ENCODE measurements around the gene CNTN2. TPM values are rescaled to one million over a fixed set of nuclear protein-coding genes. Genes with fewer than 3 reads are reported as not detected.

The CNTN2 gene, protein sequence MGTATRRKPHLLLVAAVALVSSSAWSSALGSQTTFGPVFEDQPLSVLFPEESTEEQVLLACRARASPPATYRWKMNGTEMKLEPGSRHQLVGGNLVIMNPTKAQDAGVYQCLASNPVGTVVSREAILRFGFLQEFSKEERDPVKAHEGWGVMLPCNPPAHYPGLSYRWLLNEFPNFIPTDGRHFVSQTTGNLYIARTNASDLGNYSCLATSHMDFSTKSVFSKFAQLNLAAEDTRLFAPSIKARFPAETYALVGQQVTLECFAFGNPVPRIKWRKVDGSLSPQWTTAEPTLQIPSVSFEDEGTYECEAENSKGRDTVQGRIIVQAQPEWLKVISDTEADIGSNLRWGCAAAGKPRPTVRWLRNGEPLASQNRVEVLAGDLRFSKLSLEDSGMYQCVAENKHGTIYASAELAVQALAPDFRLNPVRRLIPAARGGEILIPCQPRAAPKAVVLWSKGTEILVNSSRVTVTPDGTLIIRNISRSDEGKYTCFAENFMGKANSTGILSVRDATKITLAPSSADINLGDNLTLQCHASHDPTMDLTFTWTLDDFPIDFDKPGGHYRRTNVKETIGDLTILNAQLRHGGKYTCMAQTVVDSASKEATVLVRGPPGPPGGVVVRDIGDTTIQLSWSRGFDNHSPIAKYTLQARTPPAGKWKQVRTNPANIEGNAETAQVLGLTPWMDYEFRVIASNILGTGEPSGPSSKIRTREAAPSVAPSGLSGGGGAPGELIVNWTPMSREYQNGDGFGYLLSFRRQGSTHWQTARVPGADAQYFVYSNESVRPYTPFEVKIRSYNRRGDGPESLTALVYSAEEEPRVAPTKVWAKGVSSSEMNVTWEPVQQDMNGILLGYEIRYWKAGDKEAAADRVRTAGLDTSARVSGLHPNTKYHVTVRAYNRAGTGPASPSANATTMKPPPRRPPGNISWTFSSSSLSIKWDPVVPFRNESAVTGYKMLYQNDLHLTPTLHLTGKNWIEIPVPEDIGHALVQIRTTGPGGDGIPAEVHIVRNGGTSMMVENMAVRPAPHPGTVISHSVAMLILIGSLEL
- total RNA-seq (2012; rRNA removed) (0.28 TPM in 1 of 2 replicates, not detected in the other), polyA plus RNA-seq (2012; rRNA removed) (not detected in 2 replicates), Bru-seq, nascent RNA (not detected), BruChase-seq, experiment 1, labeled RNA remaining after a 6-hour chase (not detected), BruChase-seq, experiment 2, labeled RNA remaining after a 2-hour chase (not detected)
- not detected in 2 replicates for polyA plus RNA-seq (2012; cell fraction: cytosol; rRNA removed)
- 0.03 and 0.18 TPM in 2 replicates for polyA plus RNA-seq (2012; cell fraction: nucleus; rRNA removed; ENCODE audit: low replicate concordance)
- long read RNA-seq: 0 reads

DNA sequence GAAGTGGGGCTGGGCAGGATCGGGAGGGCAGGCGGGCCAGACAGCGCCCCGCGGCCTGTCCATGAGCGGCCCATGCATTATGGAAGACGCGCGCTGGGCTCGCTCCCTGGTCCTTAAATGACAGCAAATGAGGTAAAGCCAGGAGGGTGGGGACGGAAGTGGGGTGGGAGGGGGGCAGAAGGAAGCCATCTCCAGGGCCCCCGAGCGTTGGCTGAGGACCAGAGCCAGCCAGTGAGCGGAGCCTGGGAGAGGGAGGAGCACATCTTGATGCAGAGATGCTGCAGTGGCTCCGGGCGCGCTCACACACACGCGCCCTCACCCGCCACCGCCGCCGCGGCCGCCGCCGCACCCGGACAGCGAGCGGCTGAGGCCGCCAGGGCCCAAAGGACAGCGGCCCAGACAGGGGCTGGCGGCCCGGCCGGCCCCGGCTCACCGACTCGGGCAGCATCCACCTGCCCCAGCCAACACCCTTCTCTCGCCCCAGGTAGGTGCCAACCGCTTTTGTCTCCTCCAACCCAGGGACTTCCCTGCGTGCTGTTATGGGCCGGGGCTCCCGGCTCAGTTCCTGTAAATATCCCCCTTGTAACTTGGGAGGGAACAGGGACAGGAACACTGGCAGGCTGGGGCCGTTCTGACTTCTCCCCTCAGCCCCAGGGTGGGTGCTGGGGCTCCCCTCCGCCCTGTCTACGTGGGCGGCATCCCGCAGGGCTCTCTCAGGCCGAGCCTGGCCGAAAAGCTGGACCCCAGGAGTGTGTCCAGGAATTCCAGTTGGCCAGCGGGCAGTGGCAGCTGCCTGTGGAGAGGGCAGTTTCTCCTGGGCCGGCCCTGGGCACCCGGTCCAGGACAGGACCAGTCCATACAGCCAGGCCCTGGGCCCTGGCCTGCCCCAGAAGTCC is at the start of gene CNTN2:
Gene CNTN2 (plus strand): TSS at position 302 of the 896 bp plus-strand sequence. CDS start 9,974 bp downstream, outside the sequence.
- intact Hi-C loops (cut with micrococcal nuclease): no loop called here
- no peak within 1 kb of the TSS for H2BK5ac ChIP-seq (ENCODE audit: low read depth, low read length, poor library complexity, severe bottlenecking)
- no peak within 1 kb of the TSS for H3K56ac ChIP-seq (ENCODE audit: extremely low read depth, insufficient read depth, low read length)
- no peaks in the 10 kb centered on the region for H3K9me3 ChIP-seq (ENCODE audit: control insufficient read depth, insufficient read depth, low read length)
- no peak within 1 kb of the TSS for H3K14ac ChIP-seq (replicated peaks; ENCODE audit: low read depth, low read length)
- H3K4ac ChIP-seq (ENCODE audit: low read depth, low read length): no peak within 1 kb of the TSS
- H3K9me1 ChIP-seq (ENCODE audit: insufficient read depth, low read length): no peaks in the 10 kb centered on the region
- H2AK5ac ChIP-seq (ENCODE audit: low read depth, low read length): no peak within 1 kb of the TSS
- H3K4me1 ChIP-seq (ENCODE audit: control insufficient read depth, insufficient read depth, low read length): no peaks in the 10 kb centered on the region
- no peak within 1 kb of the TSS for H4K5ac ChIP-seq (ENCODE audit: low read depth, low read length)
- H4K20me1 ChIP-seq (ENCODE audit: insufficient read depth, low read length): no peaks in the 10 kb centered on the region
- peaks cover 67% of the 10 kb centered on the region for H3K27me3 ChIP-seq (ENCODE audit: control insufficient read depth, insufficient read depth, low read length)
- no peaks in the 10 kb centered on the region for H3K79me1 ChIP-seq (ENCODE audit: low read depth in 1 of 2, low read length in 2 of 2)
- H2AK9ac ChIP-seq (replicated peaks; ENCODE audit: low read depth, low read length, poor library complexity): no peak within 1 kb of the TSS
- DNase-seq (no peak), ATAC-seq (ENCODE audit: low read depth) (0 out of 2 replicates have a peak, but pooled peaks have one; percentile 35)
- no peak within 1 kb of the TSS for H3K18ac ChIP-seq (ENCODE audit: low read depth, low read length)
- dilution Hi-C loops (cut with HindIII; ENCODE audit: low sequenced_read_pairs, unreplicated experiment): no loop called here
- H3K36me3 ChIP-seq (ENCODE audit: control insufficient read depth, insufficient read depth, low read length): no peaks in the 10 kb centered on the region
- no TSS peak for BruUV-seq (replicated peaks)
- ChIA-PET POLR2A (ENCODE audit: unreplicated experiment) (no interaction called here), CTCF (interaction anchor here (0.8 kb wide), 1 partner anchor 19 kb away, joined by 4 read pairs; no protein-coding TSS in a partner anchor)
- H3K27ac ChIP-seq (ENCODE audit: insufficient read depth, low read length): no peak within 1 kb of the TSS
- no peak within 1 kb of the TSS for H2BK120ac ChIP-seq (ENCODE audit: low read depth, low read length)
- H3K9ac ChIP-seq (ENCODE audit: low read depth, low read length): no peak within 1 kb of the TSS
- H2AFZ ChIP-seq (replicated peaks; ENCODE audit: low read length, poor library complexity): no peak within 1 kb of the TSS
- no peak within 1 kb of the TSS for H4K91ac ChIP-seq (ENCODE audit: insufficient read depth, low read depth, low read length)
- in situ Hi-C loops (cut with MboI; ENCODE audit: low sequenced_read_pairs): no loop called here
- no peak within 1 kb of the TSS for H4K8ac ChIP-seq (ENCODE audit: low read depth in 2 of 2, low read length in 2 of 2)
- no peak for TF ChIP-seq BHLHE40 (IDR thresholded peaks at IDR 0.05; ENCODE audit: low read depth, low read length)
- TF ChIP-seq, protein P1, sequence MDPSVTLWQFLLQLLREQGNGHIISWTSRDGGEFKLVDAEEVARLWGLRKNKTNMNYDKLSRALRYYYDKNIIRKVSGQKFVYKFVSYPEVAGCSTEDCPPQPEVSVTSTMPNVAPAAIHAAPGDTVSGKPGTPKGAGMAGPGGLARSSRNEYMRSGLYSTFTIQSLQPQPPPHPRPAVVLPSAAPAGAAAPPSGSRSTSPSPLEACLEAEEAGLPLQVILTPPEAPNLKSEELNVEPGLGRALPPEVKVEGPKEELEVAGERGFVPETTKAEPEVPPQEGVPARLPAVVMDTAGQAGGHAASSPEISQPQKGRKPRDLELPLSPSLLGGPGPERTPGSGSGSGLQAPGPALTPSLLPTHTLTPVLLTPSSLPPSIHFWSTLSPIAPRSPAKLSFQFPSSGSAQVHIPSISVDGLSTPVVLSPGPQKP (IDR thresholded peaks at IDR 0.05; ENCODE audit: borderline replicate concordance, low read depth, low read length): no peak
- H2BK15ac ChIP-seq (ENCODE audit: low read depth, low read length): no peak within 1 kb of the TSS
- H3K4me3 ChIP-seq (ENCODE audit: insufficient read depth, low read depth, low read length): no peak within 1 kb of the TSS
- no peak within 1 kb of the TSS for H3K23ac ChIP-seq (ENCODE audit: low read depth, low read length)
- 4% methylated on average over 16 of the region's 53 CpGs; no CpG with 5 or more reads in 1 of the 2 experiments for WGBS, 2 experiments (ENCODE audit: extremely low coverage in 2 of 2, insufficient read length in 1 of 2)
- no peak within 1 kb of the TSS for H3K4me2 ChIP-seq (ENCODE audit: low read depth, low read length)
- H2BK20ac ChIP-seq (ENCODE audit: low read depth, low read length): no peak within 1 kb of the TSS
